Measurements from ENCODE around the gene KCNMA1.

KCNMA1 gene

GRCh38 chr10:77282163-77282562 is 355.4 kb downstream of the KCNMA1 start:
- no peak overlapping the region for H3K4me3 ChIP-seq (ENCODE audit: low read length)
- no peak for TF ChIP-seq ZNF274 (IDR thresholded peaks at IDR 0.05; ENCODE audit: low read depth, low read length)

GRCh38 chr10:77281719-77282118 is 355.9 kb downstream of the KCNMA1 start:
- no peak overlapping the region for H3K4me3 ChIP-seq (ENCODE audit: low read length)
- TF ChIP-seq ZNF274 (IDR thresholded peaks at IDR 0.05; ENCODE audit: low read depth, low read length) = no peak

GRCh38 chr10:77279207-77279606 is 358.4 kb downstream of the KCNMA1 start:
- no peak for TF ChIP-seq ZNF274 (IDR thresholded peaks at IDR 0.05; ENCODE audit: low read depth, low read length)
- H3K4me3 ChIP-seq (ENCODE audit: low read length) = no peak overlapping the region

GRCh38 chr10:77274046-77274795 is 363.4 kb downstream of the KCNMA1 start:
- no peak overlapping the region for H3K4me3 ChIP-seq (ENCODE audit: low read length)
- TF ChIP-seq ZNF274 (IDR thresholded peaks at IDR 0.05; ENCODE audit: low read depth, low read length) = no peak

- H3K4me3 ChIP-seq (ENCODE audit: low read length) = no peak overlapping the region
- no peak for TF ChIP-seq ZNF274 (IDR thresholded peaks at IDR 0.05; ENCODE audit: low read depth, low read length)
These were observed 368.4 kb downstream of the KCNMA1 start for GRCh38 chr10:77269163-77269562.

GRCh38 chr10:77268721-77269120 is 368.9 kb downstream of the KCNMA1 start:
- H3K4me3 ChIP-seq (ENCODE audit: low read length) = no peak overlapping the region
- no peak for TF ChIP-seq ZNF274 (IDR thresholded peaks at IDR 0.05; ENCODE audit: low read depth, low read length)

- TF ChIP-seq ZNF274 (IDR thresholded peaks at IDR 0.05; ENCODE audit: low read depth, low read length) = no peak
- no peak overlapping the region for H3K4me3 ChIP-seq (ENCODE audit: low read length)
These were observed 369.6 kb downstream of the KCNMA1 start for GRCh38 chr10:77267703-77268675.

- no peak overlapping the region for H3K4me3 ChIP-seq (ENCODE audit: low read length)
- no peak for TF ChIP-seq ZNF274 (IDR thresholded peaks at IDR 0.05; ENCODE audit: low read depth, low read length)
These were observed 371.4 kb downstream of the KCNMA1 start for GRCh38 chr10:77266242-77266641.

- TF ChIP-seq ZNF274 (IDR thresholded peaks at IDR 0.05; ENCODE audit: low read depth, low read length) = no peak
- no peak overlapping the region for H3K4me3 ChIP-seq (ENCODE audit: low read length)
These were observed 373.1 kb downstream of the KCNMA1 start for GRCh38 chr10:77264527-77264926.

GRCh38 chr10:77264107-77264506 is 373.5 kb downstream of the KCNMA1 start:
- H3K4me3 ChIP-seq (ENCODE audit: low read length) = no peak overlapping the region
- TF ChIP-seq ZNF274 (IDR thresholded peaks at IDR 0.05; ENCODE audit: low read depth, low read length) = no peak

GRCh38 chr10:77263700-77264099 is 373.9 kb downstream of the KCNMA1 start:
- H3K4me3 ChIP-seq (ENCODE audit: low read length) = no peak overlapping the region
- no peak for TF ChIP-seq ZNF274 (IDR thresholded peaks at IDR 0.05; ENCODE audit: low read depth, low read length)

GRCh38 chr10:77261146-77261545 is 376.5 kb downstream of the KCNMA1 start:
- no peak overlapping the region for H3K4me3 ChIP-seq (ENCODE audit: low read length)
- no peak for TF ChIP-seq ZNF274 (IDR thresholded peaks at IDR 0.05; ENCODE audit: low read depth, low read length)

- TF ChIP-seq ZNF274 (IDR thresholded peaks at IDR 0.05; ENCODE audit: low read depth, low read length) = no peak
- no peak overlapping the region for H3K4me3 ChIP-seq (ENCODE audit: low read length)
These were observed 378.3 kb downstream of the KCNMA1 start for GRCh38 chr10:77259171-77259874.

- no peak for TF ChIP-seq ZNF274 (IDR thresholded peaks at IDR 0.05; ENCODE audit: low read depth, low read length)
- no peak overlapping the region for H3K4me3 ChIP-seq (ENCODE audit: low read length)
These were observed 381.3 kb downstream of the KCNMA1 start for GRCh38 chr10:77256346-77256745.
